Measurements from ENCODE around the gene SPDYE2. TPM values are rescaled to one million over a fixed set of nuclear protein-coding genes. Genes with fewer than 3 reads are reported as not detected.
"Not testable (repeated sequence)": the region's sequence is repeated elsewhere in the genome, so short reads cannot be mapped to it uniquely, and the experiment has no call there.

Gene SPDYE2
- total RNA-seq, 1 experiment from 2014 or later: not detected

- in situ Hi-C loops (cut with HindIII; ENCODE audit: low pct_unique_long_range_greater_than_20kb, low sequenced_read_pairs); DNase-seq (ENCODE audit: low read depth, low spot score): not testable (repeated sequence)
These were observed 27.5 kb downstream of the SPDYE2 start for GRCh38 chr7:102578486-102578885.

- DNase-seq (ENCODE audit: low read depth, low spot score); in situ Hi-C loops (cut with HindIII; ENCODE audit: low pct_unique_long_range_greater_than_20kb, low sequenced_read_pairs): not testable (repeated sequence)
These were observed 30.7 kb downstream of the SPDYE2 start for GRCh38 chr7:102581722-102582121.

DNA sequence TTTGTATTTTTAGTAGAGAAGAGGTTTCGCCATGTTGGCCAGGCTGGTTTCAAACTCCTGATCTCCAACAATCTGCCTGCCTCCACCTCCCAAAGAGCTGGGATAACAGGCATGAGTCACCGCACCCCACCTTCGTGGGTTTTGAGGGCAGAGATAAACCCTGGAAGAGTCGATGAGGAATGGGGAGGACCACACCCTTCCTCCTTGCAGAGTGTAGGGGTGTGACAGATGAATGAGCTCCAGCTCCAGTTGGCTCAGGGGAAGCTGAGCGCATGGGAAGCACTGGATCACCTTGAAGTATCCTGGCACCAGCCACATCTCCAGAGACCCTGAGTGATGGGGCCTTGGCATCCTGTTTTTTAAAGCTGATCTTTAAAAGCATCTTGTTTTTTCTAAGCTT, 32.5 kb downstream of the SPDYE2 start:
- in situ Hi-C loops (cut with HindIII; ENCODE audit: low pct_unique_long_range_greater_than_20kb, low sequenced_read_pairs): not testable (repeated sequence)

DNA sequence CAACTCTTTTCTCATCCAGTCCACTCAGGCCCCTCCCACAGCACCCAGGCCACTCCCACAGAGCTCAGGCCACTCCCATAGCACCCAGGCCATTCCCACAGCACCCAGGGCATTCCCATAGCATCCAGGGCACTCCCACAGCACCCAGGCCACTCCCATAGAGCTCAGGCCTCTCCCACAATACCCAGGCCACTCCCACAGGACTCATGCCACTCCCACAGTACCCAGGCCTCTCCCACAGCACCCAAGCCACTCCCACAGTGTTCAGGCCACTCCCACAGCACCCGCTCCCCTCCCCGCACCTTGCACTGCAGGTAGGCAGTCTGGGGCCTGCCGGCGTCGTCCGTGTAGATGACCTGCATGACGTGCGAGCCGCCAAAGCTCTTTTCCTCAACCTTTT, 38.8 kb downstream of the SPDYE2 start:
- in situ Hi-C loops (cut with HindIII; ENCODE audit: low pct_unique_long_range_greater_than_20kb, low sequenced_read_pairs); DNase-seq (ENCODE audit: low read depth, low spot score): not testable (repeated sequence)

More for the DNA sequence above, 32.5 kb downstream of the SPDYE2 start:
- not testable (repeated sequence) for DNase-seq (ENCODE audit: low read depth, low spot score)

GRCh38 chr7:102592477-102593019, 41.5 kb downstream of the SPDYE2 start:
- DNase-seq (ENCODE audit: low read depth, low spot score); in situ Hi-C loops (cut with HindIII; ENCODE audit: low pct_unique_long_range_greater_than_20kb, low sequenced_read_pairs): not testable (repeated sequence)

DNA sequence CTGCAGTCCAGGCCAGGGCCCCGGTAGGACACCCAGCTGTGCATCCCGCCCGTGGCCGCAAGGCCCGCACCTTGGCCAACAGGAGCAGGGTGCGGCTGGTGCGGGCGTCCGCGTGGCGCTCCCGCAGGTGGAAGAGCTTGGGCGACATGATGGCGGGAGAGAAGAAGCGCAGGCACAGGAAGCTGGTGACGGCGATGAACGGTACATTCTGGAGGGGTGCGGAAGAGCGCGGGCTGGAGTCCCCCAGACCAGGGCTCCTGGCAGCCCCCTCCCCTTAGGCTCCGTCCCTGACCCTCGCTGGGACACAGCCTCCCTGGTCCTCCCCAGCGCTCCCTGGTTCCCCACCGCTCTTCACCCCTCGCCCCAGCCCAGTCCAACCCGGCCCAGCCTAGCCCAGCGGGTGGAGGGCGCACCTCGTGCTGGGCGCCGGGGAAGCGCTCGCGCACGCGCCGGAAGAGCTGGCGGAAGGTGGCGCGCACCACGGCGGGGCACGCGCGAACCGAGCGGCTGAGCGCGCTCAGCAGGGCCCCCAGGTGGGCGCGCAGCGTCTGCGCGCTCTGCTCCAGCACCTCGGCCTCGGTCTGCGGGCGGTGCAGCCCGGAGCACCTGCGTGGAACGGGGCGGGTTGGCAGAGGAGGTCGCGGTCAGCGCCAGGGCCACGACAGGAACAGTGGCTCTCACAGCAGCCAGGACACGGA, 42.8 kb downstream of the SPDYE2 start:
- DNase-seq (ENCODE audit: low read depth, low spot score); in situ Hi-C loops (cut with HindIII; ENCODE audit: low pct_unique_long_range_greater_than_20kb, low sequenced_read_pairs): not testable (repeated sequence)

DNA sequence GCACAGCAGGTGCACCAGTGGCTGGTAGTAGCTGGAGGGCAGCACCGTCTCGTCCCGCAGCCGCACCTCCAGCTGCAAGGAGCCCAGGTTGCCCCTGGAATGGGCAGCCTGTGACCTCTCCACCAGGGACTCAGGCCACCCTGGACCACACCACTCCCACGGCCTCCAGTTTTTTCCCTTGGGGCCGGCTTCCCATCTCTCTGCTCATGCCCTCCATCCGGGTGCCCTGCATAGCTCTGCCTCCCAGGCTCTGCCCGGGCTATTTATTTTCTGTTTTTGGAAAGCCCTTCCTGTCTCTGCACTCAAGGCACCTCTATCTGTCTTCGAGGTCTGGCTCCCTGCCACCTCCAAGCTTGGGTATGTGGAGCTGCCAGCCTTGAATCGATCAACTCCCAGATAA, 45.0 kb downstream of the SPDYE2 start:
- DNase-seq (ENCODE audit: low read depth, low spot score): peak; percentile 0
- in situ Hi-C loops (cut with HindIII; ENCODE audit: low pct_unique_long_range_greater_than_20kb, low sequenced_read_pairs): not testable (repeated sequence)

- in situ Hi-C loops (cut with HindIII; ENCODE audit: low pct_unique_long_range_greater_than_20kb, low sequenced_read_pairs); DNase-seq (ENCODE audit: low read depth, low spot score): not testable (repeated sequence)
These were observed 48.7 kb downstream of the SPDYE2 start for GRCh38 chr7:102599699-102600098.

DNA sequence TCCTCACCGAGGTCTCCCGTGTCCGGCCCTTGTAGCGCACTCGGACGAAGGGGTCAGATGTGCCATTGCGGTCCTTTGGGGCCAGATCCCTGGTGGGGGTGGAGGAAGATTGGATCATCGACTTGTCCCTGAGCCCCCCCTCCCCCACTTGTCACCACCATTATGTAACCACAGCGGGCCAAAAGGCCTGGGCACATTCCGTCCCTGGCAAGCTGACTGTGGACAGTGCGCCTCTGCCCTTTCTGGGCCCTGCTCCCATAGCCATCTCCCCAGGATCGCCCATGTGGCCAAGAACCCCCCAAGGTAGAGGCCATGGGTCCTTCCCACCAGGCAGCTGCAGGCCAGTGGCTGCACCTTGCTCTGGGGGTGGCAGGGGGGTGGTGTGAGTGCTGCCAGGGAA, 51.3 kb downstream of the SPDYE2 start:
- in situ Hi-C loops (cut with HindIII; ENCODE audit: low pct_unique_long_range_greater_than_20kb, low sequenced_read_pairs); DNase-seq (ENCODE audit: low read depth, low spot score): not testable (repeated sequence)

DNA sequence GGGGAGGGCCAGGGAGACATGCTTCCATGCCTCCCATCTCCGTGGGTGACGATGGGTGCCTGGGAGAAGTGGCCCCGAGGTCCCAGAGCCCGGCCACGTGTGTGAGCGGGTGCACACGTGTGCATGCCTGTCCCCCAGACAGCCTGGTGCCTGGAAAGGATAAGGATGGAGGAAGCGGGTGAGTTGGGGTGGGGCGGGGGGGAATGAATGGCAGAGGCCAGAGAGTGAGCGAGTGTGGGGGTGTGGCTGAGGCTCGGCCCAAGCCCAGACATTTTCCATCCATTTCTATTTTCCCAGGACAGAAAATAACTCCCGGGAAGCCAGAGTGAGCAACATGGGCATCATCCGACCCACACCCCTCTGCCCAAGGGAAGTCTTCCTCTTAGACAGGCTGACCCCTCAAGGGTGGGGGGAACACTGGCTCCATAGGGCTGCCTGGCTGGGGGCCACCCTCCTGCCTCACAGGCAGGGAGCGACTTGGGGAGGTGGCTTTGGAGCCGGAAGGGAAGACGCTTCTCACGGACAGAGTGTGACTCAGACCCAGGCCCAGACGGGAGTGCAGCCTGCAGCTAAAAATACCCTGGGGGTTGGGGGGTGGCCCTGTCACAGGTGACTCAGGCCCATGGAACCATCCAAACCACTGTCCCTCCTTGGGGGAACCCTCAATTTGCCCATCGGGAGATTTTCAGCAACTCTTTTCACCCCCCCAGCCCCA, 53.6 kb downstream of the SPDYE2 start:
- in situ Hi-C loops (cut with HindIII; ENCODE audit: low pct_unique_long_range_greater_than_20kb, low sequenced_read_pairs); DNase-seq (ENCODE audit: low read depth, low spot score): not testable (repeated sequence)

- DNase-seq (ENCODE audit: low read depth, low spot score); in situ Hi-C loops (cut with HindIII; ENCODE audit: low pct_unique_long_range_greater_than_20kb, low sequenced_read_pairs): not testable (repeated sequence)
These were observed 55.8 kb downstream of the SPDYE2 start for GRCh38 chr7:102606848-102607247.

DNA sequence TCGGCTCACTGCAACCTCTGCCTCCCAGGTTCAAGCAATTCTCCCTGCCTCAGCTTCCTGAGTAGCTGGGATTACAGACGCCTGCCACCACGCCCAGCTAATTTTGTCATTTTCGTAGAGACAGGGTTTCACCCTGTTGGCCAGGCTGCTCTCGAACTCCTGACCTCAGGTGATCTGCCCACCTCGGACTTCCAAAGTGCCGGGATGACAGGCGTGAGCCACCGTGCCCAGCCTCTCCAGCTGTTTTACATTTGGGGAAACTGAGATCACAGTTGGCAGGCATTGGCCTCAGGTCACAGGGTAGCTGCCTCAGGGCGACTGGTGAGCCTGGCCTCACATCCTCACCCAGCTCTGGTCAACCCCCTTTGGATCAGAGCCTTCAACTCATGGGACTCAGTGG, 58.7 kb downstream of the SPDYE2 start:
- in situ Hi-C loops (cut with HindIII; ENCODE audit: low pct_unique_long_range_greater_than_20kb, low sequenced_read_pairs); DNase-seq (ENCODE audit: low read depth, low spot score): not testable (repeated sequence)

DNA sequence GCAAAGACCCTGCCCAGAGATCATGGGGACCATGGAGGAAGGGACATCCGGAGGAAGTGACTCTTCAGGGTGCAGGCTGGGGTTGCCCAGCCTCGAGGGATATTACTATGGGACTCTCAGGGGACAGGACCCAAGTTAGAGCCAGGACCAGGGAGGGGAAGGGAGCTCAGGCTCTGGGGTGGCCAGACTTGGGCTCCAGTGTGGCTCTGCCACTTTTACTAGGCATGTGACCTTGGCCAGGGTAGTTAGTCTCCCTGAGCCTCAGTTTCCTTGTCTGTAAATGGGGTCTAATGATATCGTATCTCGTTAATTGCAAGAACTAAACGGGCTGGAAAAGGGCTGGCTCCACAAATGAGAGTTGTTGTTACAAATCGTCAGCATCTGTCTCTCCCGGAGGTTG, 59.4 kb downstream of the SPDYE2 start:
- DNase-seq (ENCODE audit: low read depth, low spot score); in situ Hi-C loops (cut with HindIII; ENCODE audit: low pct_unique_long_range_greater_than_20kb, low sequenced_read_pairs): not testable (repeated sequence)

- in situ Hi-C loops (cut with HindIII; ENCODE audit: low pct_unique_long_range_greater_than_20kb, low sequenced_read_pairs); DNase-seq (ENCODE audit: low read depth, low spot score): not testable (repeated sequence)
These were observed 60.1 kb downstream of the SPDYE2 start for GRCh38 chr7:102611013-102611674.

GRCh38 chr7:102611675-102612325, 60.8 kb downstream of the SPDYE2 start:
- peak; percentile 1 for DNase-seq (ENCODE audit: low read depth, low spot score)
- in situ Hi-C loops (cut with HindIII; ENCODE audit: low pct_unique_long_range_greater_than_20kb, low sequenced_read_pairs): not testable (repeated sequence)

All from SK-MEL-5 (cell line).